Measurements from ENCODE around the gene ZIC4.

ZIC4 gene

GRCh38 chr3:147370349-147370748 is 36.0 kb downstream of the ZIC4 start:
- no peak for DNase-seq (ENCODE audit: low read depth)

GRCh38 chr3:147369661-147370123 is 36.7 kb downstream of the ZIC4 start:
- DNase-seq (ENCODE audit: low read depth), result no peak

- no peak for DNase-seq (ENCODE audit: low read depth)
Measured at GRCh38 chr3:147369231-147369630, 37.1 kb downstream of the ZIC4 start.

GRCh38 chr3:147368561-147369221 is 37.7 kb downstream of the ZIC4 start:
- no peak for DNase-seq (ENCODE audit: low read depth)

- DNase-seq (ENCODE audit: low read depth), result no peak
Measured at GRCh38 chr3:147368151-147368550, 38.2 kb downstream of the ZIC4 start.

- DNase-seq (ENCODE audit: low read depth), result no peak
Measured at GRCh38 chr3:147367676-147368075, 38.7 kb downstream of the ZIC4 start.

GRCh38 chr3:147365196-147366115 is 40.9 kb downstream of the ZIC4 start:
- no peak for DNase-seq (ENCODE audit: low read depth)

- DNase-seq (ENCODE audit: low read depth), result no peak
Measured at GRCh38 chr3:147364771-147365170, 41.6 kb downstream of the ZIC4 start.

- no peak for DNase-seq (ENCODE audit: low read depth)
Measured at GRCh38 chr3:147361454-147362420, 44.6 kb downstream of the ZIC4 start.

- no peak for DNase-seq (ENCODE audit: low read depth)
Measured at GRCh38 chr3:147360646-147361453, 45.5 kb downstream of the ZIC4 start.

GRCh38 chr3:147360051-147360439 is 46.3 kb downstream of the ZIC4 start:
- no peak for DNase-seq (ENCODE audit: low read depth)

- DNase-seq (ENCODE audit: low read depth), result no peak
Measured at GRCh38 chr3:147359177-147360050, 46.9 kb downstream of the ZIC4 start.

GRCh38 chr3:147358144-147358992 is 48.0 kb downstream of the ZIC4 start:
- DNase-seq (ENCODE audit: low read depth), result no peak

- no peak for DNase-seq (ENCODE audit: low read depth)
Measured at GRCh38 chr3:147356909-147357900, 49.1 kb downstream of the ZIC4 start.

- no peak for DNase-seq (ENCODE audit: low read depth)
Measured at GRCh38 chr3:147356145-147356908, 50.0 kb downstream of the ZIC4 start.

- no peak for DNase-seq (ENCODE audit: low read depth)
Measured at GRCh38 chr3:147355753-147356090, 50.6 kb downstream of the ZIC4 start.

- no peak for DNase-seq (ENCODE audit: low read depth)
Measured at GRCh38 chr3:147355084-147355752, 51.1 kb downstream of the ZIC4 start.
